ENCODE results near the gene TRPC6. TPM values are rescaled to one million over a fixed set of nuclear protein-coding genes. Genes with fewer than 3 reads are reported as not detected.

The TRPC6 gene
- polyA plus RNA-seq, 1 donor (not counting 4 experiments of a cell fraction or from before 2014, with no cell fraction given) = 0.04 TPM

- no peak for FAIRE-seq
- Histone ChIP-seq H3K79me2 (ENCODE audit: control insufficient read depth, insufficient read depth, low read length) (no peaks in the 10 kb centered on the region), H3K36me3 (ENCODE audit: control insufficient read depth in 2 of 2, extremely low read depth in 1 of 2, insufficient read depth in 2 of 2, low read length in 2 of 2) (no peaks in the 10 kb centered on the region), H3K27ac (ENCODE audit: control insufficient read depth, insufficient read depth, low read length) (no peak overlapping the region), H3K27me3 (ENCODE audit: control insufficient read depth, extremely low read depth, insufficient read depth, low read length) (peaks cover 20% of the 10 kb centered on the region), H3K4me3 (ENCODE audit: control insufficient read depth in 2 of 3, extremely low read depth in 1 of 3, insufficient read depth in 2 of 3, low read depth in 1 of 3, low read length in 3 of 3) (no peak overlapping the region), H3K9me1 (ENCODE audit: control insufficient read depth, extremely low read depth, insufficient read depth, low read length) (no peaks in the 10 kb centered on the region), H3K4me1 (ENCODE audit: control insufficient read depth, extremely low read depth, insufficient read depth, low read length) (peaks cover 5% of the 10 kb centered on the region), H3K9me3 (ENCODE audit: control insufficient read depth, low read depth, low read length) (no peaks in the 10 kb centered on the region), H2AFZ (ENCODE audit: control insufficient read depth, low read length) (no peak overlapping the region), H3K4me2 (ENCODE audit: control insufficient read depth, extremely low read depth, insufficient read depth, low read depth, low read length) (no peak overlapping the region), H3K9ac (ENCODE audit: control insufficient read depth, extremely low read depth, insufficient read depth, low read length) (no peak overlapping the region), H4K20me1 (ENCODE audit: control insufficient read depth, extremely low read depth, insufficient read depth, low read length) (no peaks in the 10 kb centered on the region)
- no peak for DNase-seq (ENCODE audit: low read depth, low spot score)
- TF ChIP-seq, protein P1, sequence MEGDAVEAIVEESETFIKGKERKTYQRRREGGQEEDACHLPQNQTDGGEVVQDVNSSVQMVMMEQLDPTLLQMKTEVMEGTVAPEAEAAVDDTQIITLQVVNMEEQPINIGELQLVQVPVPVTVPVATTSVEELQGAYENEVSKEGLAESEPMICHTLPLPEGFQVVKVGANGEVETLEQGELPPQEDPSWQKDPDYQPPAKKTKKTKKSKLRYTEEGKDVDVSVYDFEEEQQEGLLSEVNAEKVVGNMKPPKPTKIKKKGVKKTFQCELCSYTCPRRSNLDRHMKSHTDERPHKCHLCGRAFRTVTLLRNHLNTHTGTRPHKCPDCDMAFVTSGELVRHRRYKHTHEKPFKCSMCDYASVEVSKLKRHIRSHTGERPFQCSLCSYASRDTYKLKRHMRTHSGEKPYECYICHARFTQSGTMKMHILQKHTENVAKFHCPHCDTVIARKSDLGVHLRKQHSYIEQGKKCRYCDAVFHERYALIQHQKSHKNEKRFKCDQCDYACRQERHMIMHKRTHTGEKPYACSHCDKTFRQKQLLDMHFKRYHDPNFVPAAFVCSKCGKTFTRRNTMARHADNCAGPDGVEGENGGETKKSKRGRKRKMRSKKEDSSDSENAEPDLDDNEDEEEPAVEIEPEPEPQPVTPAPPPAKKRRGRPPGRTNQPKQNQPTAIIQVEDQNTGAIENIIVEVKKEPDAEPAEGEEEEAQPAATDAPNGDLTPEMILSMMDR (optimal IDR thresholded peaks at IDR 0.05 in 1 of 3, IDR thresholded peaks at IDR 0.05 in 1 of 3, conservative IDR thresholded peaks at IDR 0.05 in 1 of 3; ENCODE audit: extremely low read depth in 1 of 3, insufficient read depth in 2 of 3, low read length in 3 of 3) = no peak
- no peak for TF ChIP-seq EZH2 (IDR thresholded peaks at IDR 0.05; ENCODE audit: low read length)
- dilution Hi-C loops (cut with MboI; ENCODE audit: extremely low pct_ligation_motif_present, low sequenced_read_pairs) = no loop called here
These were observed 3.2 kb upstream of the TRPC6 start for GRCh38 chr11:101586965-101587364.

DNA sequence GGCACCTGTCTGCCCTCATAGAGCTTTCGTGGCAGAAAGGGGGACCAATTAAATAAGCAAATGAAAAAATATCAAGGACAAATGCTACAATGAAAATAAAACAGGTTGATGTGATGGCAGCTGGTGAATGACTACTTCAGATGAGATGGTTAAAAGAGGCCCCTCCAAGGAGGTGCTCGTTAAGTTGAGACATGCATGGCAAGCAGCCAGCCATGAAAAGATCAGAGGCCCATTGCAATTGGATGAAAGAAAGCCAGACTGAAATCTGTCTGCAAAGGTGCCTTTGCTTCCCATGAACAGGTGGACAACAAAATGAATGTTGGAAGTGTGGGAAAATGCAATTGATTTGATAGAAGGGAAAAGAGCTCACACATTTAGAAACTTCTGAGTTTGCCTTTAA, 848 bp upstream of the TRPC6 start:
- Histone ChIP-seq H3K4me2 (ENCODE audit: control insufficient read depth, extremely low read depth, insufficient read depth, low read depth, low read length) (no peak overlapping the region), H3K9ac (ENCODE audit: control insufficient read depth, extremely low read depth, insufficient read depth, low read length) (no peak overlapping the region), H3K27ac (ENCODE audit: control insufficient read depth, insufficient read depth, low read length) (no peak overlapping the region), H3K27me3 (ENCODE audit: control insufficient read depth, extremely low read depth, insufficient read depth, low read length) (peaks cover 21% of the 10 kb centered on the region), H3K4me1 (ENCODE audit: control insufficient read depth, extremely low read depth, insufficient read depth, low read length) (peaks cover 5% of the 10 kb centered on the region), H3K79me2 (ENCODE audit: control insufficient read depth, insufficient read depth, low read length) (no peaks in the 10 kb centered on the region), H2AFZ (ENCODE audit: control insufficient read depth, low read length) (no peak overlapping the region), H3K9me3 (ENCODE audit: control insufficient read depth, low read depth, low read length) (no peaks in the 10 kb centered on the region), H3K9me1 (ENCODE audit: control insufficient read depth, extremely low read depth, insufficient read depth, low read length) (no peaks in the 10 kb centered on the region), H3K36me3 (ENCODE audit: control insufficient read depth in 2 of 2, extremely low read depth in 1 of 2, insufficient read depth in 2 of 2, low read length in 2 of 2) (no peaks in the 10 kb centered on the region), H4K20me1 (ENCODE audit: control insufficient read depth, extremely low read depth, insufficient read depth, low read length) (no peaks in the 10 kb centered on the region), H3K4me3 (ENCODE audit: control insufficient read depth in 2 of 3, extremely low read depth in 1 of 3, insufficient read depth in 2 of 3, low read depth in 1 of 3, low read length in 3 of 3) (no peak overlapping the region)
- FAIRE-seq (no peak), DNase-seq (ENCODE audit: low read depth, low spot score) (no peak)
- dilution Hi-C loops (cut with MboI; ENCODE audit: extremely low pct_ligation_motif_present, low sequenced_read_pairs) = no loop called here
- no peak for TF ChIP-seq EZH2 (IDR thresholded peaks at IDR 0.05; ENCODE audit: low read length)
- TF ChIP-seq, protein P1 (optimal IDR thresholded peaks at IDR 0.05 in 1 of 3, IDR thresholded peaks at IDR 0.05 in 1 of 3, conservative IDR thresholded peaks at IDR 0.05 in 1 of 3; ENCODE audit: extremely low read depth in 1 of 3, insufficient read depth in 2 of 3, low read length in 3 of 3) = no peak

Measured in keratinocyte (primary cell).